ENCODE results near the gene PIN1.
A peak's percentile ranks its signal among the peaks of the same experiment; 100 is the strongest.
"Not testable (repeated sequence)": the region's sequence is repeated elsewhere in the genome, so short reads cannot be mapped to it uniquely, and the experiment has no call there.

The PIN1 gene

DNA sequence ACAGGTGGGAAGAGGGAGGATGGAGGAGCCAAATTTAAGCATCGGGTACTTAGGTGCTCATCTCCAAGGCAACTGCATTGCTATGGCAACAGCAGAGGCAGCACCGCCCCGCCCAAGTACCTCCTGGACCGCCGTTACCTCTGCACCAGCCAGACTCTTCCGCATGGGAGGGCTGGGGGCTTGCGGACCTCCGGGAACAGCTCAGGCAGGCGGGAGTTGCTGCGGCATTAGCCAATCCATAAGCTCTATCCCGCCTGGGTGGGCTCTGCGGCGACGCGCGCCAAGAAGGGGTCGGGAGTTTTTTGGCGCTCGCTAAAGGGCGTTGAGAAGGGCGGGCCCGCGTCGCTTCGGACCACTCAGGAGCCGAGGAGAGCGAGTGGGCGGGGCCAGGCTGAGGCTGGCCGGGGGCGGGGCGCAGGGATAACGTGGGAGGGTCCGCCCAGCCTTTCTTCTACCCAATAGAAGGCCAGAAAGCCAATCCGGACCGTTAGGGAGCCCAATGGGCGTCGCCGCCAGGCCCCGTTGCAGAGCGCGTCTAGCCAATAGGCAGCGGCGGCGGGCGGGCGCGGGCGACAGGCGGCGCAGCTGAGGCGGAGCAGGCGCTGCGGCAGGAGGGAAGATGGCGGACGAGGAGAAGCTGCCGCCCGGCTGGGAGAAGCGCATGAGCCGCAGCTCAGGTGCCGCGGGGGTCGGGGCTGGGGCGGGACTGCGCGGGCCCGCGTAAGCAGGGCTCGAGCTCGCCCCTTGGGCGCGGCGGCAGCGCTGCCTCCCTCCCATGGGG, at the start of gene PIN1:
TSS of gene PIN1 (plus strand) at position 593 of the 781 bp plus-strand sequence. CDS start at position 620, 27 bp downstream.
- Histone ChIP-seq H3K36me3 (ENCODE audit: control insufficient read depth, low read depth, low read length) (peaks cover 11% of the 10 kb centered on the region), H3K9ac (ENCODE audit: low read length) (peak within 1 kb of the TSS; percentile 46), H3K27me3 (ENCODE audit: control insufficient read depth, insufficient read depth, low read length) (no peaks in the 10 kb centered on the region), H3K9me3 (ENCODE audit: control insufficient read depth, low read depth, low read length) (no peaks in the 10 kb centered on the region), H3K4me3 (ENCODE audit: low read length) (peak within 1 kb of the TSS; percentile 68), H3K27ac (ENCODE audit: low read length) (no peak within 1 kb of the TSS), H3K4me1 (ENCODE audit: control insufficient read depth, low read depth, low read length) (peaks cover 4% of the 10 kb centered on the region)

- peak overlapping the region; percentile 77 for H3K27ac ChIP-seq (ENCODE audit: low read length)
- no peaks in the 10 kb centered on the region for H3K9me3 ChIP-seq (ENCODE audit: control insufficient read depth, low read depth, low read length)
- peak overlapping the region; percentile 86 for H3K9ac ChIP-seq (ENCODE audit: low read length)
- peak overlapping the region; percentile 66 for H3K4me3 ChIP-seq (ENCODE audit: low read length)
- peaks cover 8% of the 10 kb centered on the region for H3K4me1 ChIP-seq (ENCODE audit: control insufficient read depth, low read depth, low read length)
- H3K36me3 ChIP-seq (ENCODE audit: control insufficient read depth, low read depth, low read length) = no peaks in the 10 kb centered on the region
- H3K27me3 ChIP-seq (ENCODE audit: control insufficient read depth, insufficient read depth, low read length) = no peaks in the 10 kb centered on the region
Measured at GRCh38 chr19:9785367-9786331, 49.5 kb upstream of the PIN1 start.

GRCh38 chr19:9786342-9786741, 48.8 kb upstream of the PIN1 start:
- H3K4me3 ChIP-seq (ENCODE audit: low read length) = peak overlapping the region; percentile 66
- peak overlapping the region; percentile 17 for H3K9ac ChIP-seq (ENCODE audit: low read length)

GRCh38 chr19:9786819-9787218, 48.3 kb upstream of the PIN1 start:
- Histone ChIP-seq H3K4me3 (ENCODE audit: low read length) (peak overlapping the region; percentile 66), H3K4me1 (ENCODE audit: control insufficient read depth, low read depth, low read length) (peaks cover 8% of the 10 kb centered on the region), H3K9ac (ENCODE audit: low read length) (no peak overlapping the region), H3K27ac (ENCODE audit: low read length) (no peak overlapping the region), H3K9me3 (ENCODE audit: control insufficient read depth, low read depth, low read length) (no peaks in the 10 kb centered on the region), H3K27me3 (ENCODE audit: control insufficient read depth, insufficient read depth, low read length) (no peaks in the 10 kb centered on the region), H3K36me3 (ENCODE audit: control insufficient read depth, low read depth, low read length) (no peaks in the 10 kb centered on the region)

More at GRCh38 chr19:9786342-9786741, 48.8 kb upstream of the PIN1 start:
- Histone ChIP-seq H3K9me3 (ENCODE audit: control insufficient read depth, low read depth, low read length) (no peaks in the 10 kb centered on the region), H3K36me3 (ENCODE audit: control insufficient read depth, low read depth, low read length) (no peaks in the 10 kb centered on the region), H3K4me1 (ENCODE audit: control insufficient read depth, low read depth, low read length) (peaks cover 8% of the 10 kb centered on the region), H3K27ac (ENCODE audit: low read length) (no peak overlapping the region), H3K27me3 (ENCODE audit: control insufficient read depth, insufficient read depth, low read length) (no peaks in the 10 kb centered on the region)

DNA sequence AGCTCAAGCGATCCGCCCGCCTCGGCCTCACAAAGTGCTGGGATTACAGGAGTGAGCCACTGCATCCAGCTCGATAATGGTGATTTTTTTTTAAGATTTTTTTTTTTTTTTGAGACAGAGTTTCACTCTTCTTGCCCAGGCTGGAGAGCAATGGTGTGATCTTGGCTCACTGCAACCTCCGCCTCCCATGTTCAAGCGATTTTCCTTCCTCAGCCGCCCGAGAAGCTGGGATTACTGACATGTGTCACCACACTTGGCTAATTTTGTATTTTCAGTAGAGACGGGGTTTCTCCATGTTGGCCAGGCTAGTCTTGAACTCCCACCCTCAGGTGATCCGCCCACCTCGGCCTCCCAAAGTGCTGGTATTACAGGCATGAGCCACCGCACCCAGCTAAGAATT, 46.5 kb upstream of the PIN1 start:
- not testable (repeated sequence) for H3K27ac ChIP-seq (ENCODE audit: low read length); H3K9me3 ChIP-seq (ENCODE audit: control insufficient read depth, low read depth, low read length); H3K4me3 ChIP-seq (ENCODE audit: low read length); H3K36me3 ChIP-seq (ENCODE audit: control insufficient read depth, low read depth, low read length); H3K9ac ChIP-seq (ENCODE audit: low read length); H3K27me3 ChIP-seq (ENCODE audit: control insufficient read depth, insufficient read depth, low read length)
- peaks cover 10% of the 10 kb centered on the region for H3K4me1 ChIP-seq (ENCODE audit: control insufficient read depth, low read depth, low read length)

DNA sequence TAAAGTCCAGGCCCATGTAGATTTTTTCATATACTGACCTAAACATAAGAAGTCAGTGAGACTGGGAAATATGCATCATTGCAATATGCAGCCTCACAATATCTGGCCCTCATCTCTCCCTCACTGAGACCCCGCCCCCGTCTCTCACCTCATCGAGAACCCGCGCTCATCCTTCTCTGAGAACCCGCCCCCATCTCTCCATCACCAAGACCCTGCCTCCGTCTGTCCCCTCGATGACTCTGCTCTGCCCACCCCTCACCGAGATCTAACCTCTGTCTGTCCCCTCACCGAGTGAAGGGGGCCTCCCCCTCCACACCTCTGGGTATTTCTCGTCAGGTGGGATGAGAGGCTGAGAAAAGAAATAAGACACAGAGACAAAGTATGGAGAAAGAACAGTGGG, 46.1 kb upstream of the PIN1 start:
- no peak overlapping the region for H3K4me3 ChIP-seq (ENCODE audit: low read length)
- no peaks in the 10 kb centered on the region for H3K9me3 ChIP-seq (ENCODE audit: control insufficient read depth, low read depth, low read length)
- no peaks in the 10 kb centered on the region for H3K36me3 ChIP-seq (ENCODE audit: control insufficient read depth, low read depth, low read length)
- H3K27ac ChIP-seq (ENCODE audit: low read length) = no peak overlapping the region
- no peak overlapping the region for H3K9ac ChIP-seq (ENCODE audit: low read length)
- peaks cover 12% of the 10 kb centered on the region for H3K4me1 ChIP-seq (ENCODE audit: control insufficient read depth, low read depth, low read length)
- no peaks in the 10 kb centered on the region for H3K27me3 ChIP-seq (ENCODE audit: control insufficient read depth, insufficient read depth, low read length)

DNA sequence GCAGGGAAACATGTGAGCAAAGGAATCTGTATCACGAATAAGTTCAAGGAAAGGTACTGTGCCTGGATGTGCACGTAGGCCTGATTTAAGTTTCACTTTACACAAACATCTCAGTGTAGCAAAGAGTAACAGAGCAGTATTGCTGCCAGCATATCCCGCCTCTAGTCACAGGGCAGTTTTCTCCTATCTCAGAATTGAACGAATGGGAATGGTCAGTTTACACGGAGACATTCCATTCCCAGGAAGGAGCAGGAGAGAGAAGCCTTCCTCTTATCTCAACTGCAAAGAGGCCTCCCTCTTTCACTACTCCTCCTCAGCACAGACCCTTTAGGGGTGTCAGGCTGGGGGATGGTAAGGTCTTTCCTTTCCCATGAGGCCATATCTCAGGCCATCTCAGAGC, 45.5 kb upstream of the PIN1 start:
- H3K27me3 ChIP-seq (ENCODE audit: control insufficient read depth, insufficient read depth, low read length); H3K36me3 ChIP-seq (ENCODE audit: control insufficient read depth, low read depth, low read length); H3K4me3 ChIP-seq (ENCODE audit: low read length); H3K27ac ChIP-seq (ENCODE audit: low read length); H3K4me1 ChIP-seq (ENCODE audit: control insufficient read depth, low read depth, low read length); H3K9me3 ChIP-seq (ENCODE audit: control insufficient read depth, low read depth, low read length); H3K9ac ChIP-seq (ENCODE audit: low read length): not testable (repeated sequence)

GRCh38 chr19:9791073-9791367, 44.1 kb upstream of the PIN1 start:
- not testable (repeated sequence) for H3K27ac ChIP-seq (ENCODE audit: low read length); H3K27me3 ChIP-seq (ENCODE audit: control insufficient read depth, insufficient read depth, low read length); H3K9me3 ChIP-seq (ENCODE audit: control insufficient read depth, low read depth, low read length); H3K4me1 ChIP-seq (ENCODE audit: control insufficient read depth, low read depth, low read length); H3K36me3 ChIP-seq (ENCODE audit: control insufficient read depth, low read depth, low read length); H3K4me3 ChIP-seq (ENCODE audit: low read length); H3K9ac ChIP-seq (ENCODE audit: low read length)

DNA sequence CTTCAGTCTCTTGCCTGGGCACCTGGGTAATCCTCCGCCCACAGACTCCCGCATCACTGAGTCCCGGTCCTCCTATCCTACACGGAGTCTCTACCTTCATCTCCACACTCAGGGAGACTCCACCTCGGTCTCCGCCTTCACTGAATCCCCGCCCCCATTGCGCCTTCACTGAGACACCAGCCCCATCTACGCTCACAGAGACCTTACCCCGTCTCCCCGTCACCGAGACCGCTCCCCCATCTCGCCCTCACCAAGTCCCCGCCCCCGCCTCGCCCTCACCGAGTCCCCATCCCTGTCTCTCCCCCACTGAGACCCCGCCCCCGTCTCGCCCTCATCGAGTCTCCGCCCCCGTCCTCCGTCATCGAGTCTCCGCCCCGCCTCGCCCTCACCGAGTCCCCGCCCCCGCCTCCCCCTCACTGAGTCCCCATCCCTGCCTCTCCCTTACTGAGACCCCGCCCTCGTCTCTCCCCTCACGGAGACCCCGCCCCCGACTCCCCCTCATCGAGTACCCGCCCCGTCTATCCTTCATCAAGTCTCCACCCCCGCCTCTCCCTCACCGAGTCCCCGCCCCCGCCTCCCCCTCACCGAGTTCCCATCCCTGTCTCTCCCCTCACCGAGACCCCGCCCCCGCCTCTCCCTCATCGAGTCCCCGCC, 43.4 kb upstream of the PIN1 start:
- H3K27me3 ChIP-seq (ENCODE audit: control insufficient read depth, insufficient read depth, low read length) = no peaks in the 10 kb centered on the region
- no peaks in the 10 kb centered on the region for H3K9me3 ChIP-seq (ENCODE audit: control insufficient read depth, low read depth, low read length)
- H3K4me1 ChIP-seq (ENCODE audit: control insufficient read depth, low read depth, low read length) = peaks cover 4% of the 10 kb centered on the region
- H3K4me3 ChIP-seq (ENCODE audit: low read length) = peak overlapping the region; percentile 69
- H3K9ac ChIP-seq (ENCODE audit: low read length) = peak overlapping the region; percentile 28
- no peak overlapping the region for H3K27ac ChIP-seq (ENCODE audit: low read length)
- no peaks in the 10 kb centered on the region for H3K36me3 ChIP-seq (ENCODE audit: control insufficient read depth, low read depth, low read length)

DNA sequence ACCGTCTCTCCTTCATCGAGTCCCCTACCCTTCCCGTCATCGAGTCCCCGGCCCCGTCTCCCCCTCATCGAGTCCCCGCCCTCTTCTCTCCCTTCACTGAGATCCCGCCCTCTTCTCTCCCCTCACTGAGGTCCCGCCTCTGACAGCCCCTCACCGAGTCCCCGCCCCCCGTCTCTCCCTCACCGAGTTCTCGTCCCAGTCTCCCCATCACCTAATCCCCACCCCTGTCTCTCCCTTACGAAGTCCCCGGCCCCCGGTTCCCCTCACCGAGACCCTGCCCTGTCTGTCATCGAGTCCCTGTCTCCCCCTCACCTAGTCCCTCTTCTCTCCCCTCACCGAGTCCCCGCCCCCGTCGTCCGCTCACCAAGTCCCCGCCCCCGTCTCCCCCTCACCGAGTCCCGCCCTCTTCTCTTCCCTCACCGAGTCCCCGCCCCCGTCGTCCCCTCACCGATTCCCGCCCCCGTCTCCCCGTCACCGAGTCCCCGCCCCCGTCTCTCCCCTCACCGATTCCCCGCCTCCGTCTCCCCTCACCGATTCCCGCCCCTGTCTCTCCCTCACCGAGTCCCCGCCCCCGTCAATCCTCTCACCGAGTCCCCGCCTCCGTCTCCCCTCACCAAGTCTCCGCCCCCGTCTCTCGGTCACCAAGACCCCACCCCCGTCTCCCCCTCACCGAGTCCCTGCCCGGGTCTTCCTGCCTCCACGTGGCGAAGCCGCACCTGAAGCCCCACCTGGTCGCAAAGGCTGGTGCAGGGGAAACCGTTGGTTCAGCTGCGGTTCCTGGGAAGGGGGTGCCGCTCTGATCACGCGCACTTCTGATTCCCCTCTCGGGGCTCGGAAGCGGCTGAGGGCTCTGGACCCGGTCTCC, 42.7 kb upstream of the PIN1 start:
- Histone ChIP-seq H3K4me3 (ENCODE audit: low read length) (peak overlapping the region; percentile 69), H3K4me1 (ENCODE audit: control insufficient read depth, low read depth, low read length) (peaks cover 4% of the 10 kb centered on the region), H3K9ac (ENCODE audit: low read length) (peak overlapping the region; percentile 87), H3K9me3 (ENCODE audit: control insufficient read depth, low read depth, low read length) (no peaks in the 10 kb centered on the region), H3K36me3 (ENCODE audit: control insufficient read depth, low read depth, low read length) (no peaks in the 10 kb centered on the region), H3K27ac (ENCODE audit: low read length) (peak overlapping the region; percentile 82), H3K27me3 (ENCODE audit: control insufficient read depth, insufficient read depth, low read length) (no peaks in the 10 kb centered on the region)
